H4 (cell line): Measurements from ENCODE around the gene SRSF4. TPM values are rescaled to one million over a fixed set of nuclear protein-coding genes. Genes with fewer than 3 reads are reported as not detected.
"Not testable (repeated sequence)": the region's sequence is repeated elsewhere in the genome, so short reads cannot be mapped to it uniquely, and the experiment has no call there.

Experiments
- DNase-seq: peaks from one replicate; pipeline ENCODE4 v3.0.0-alpha.2; 2015; ENCODE audit warnings: low spot score
- total RNA-seq: library from RNA; depleted of rRNA; stranded (reverse); fragments of >200 nt; shearing (Covaris generic); gene quantifications from 2 replicates; pipeline ENCODE4 v1.2.3, GENCODE V29; 2014; rRNA removed

The SRSF4 gene
- 28.9 and 29.3 TPM in 2 replicates for total RNA-seq

- DNase-seq: peak; percentile 97
Measured at GRCh38 chr1:29181413-29182225, at the start of gene SRSF4. Gene SRSF4 (minus strand): TSS chr1:29181900. CDS start chr1:29181752, 148 bp downstream.

- peak; percentile 85 for DNase-seq
Measured at GRCh38 chr1:29230553-29231378, 49.1 kb upstream of the SRSF4 start, which contains the start of gene MECR. Gene MECR (minus strand): TSS chr1:29230934. CDS start chr1:29230906, 28 bp downstream.

- no peak for DNase-seq
Measured at GRCh38 chr1:29230204-29230552, 48.5 kb upstream of the SRSF4 start.

DNA sequence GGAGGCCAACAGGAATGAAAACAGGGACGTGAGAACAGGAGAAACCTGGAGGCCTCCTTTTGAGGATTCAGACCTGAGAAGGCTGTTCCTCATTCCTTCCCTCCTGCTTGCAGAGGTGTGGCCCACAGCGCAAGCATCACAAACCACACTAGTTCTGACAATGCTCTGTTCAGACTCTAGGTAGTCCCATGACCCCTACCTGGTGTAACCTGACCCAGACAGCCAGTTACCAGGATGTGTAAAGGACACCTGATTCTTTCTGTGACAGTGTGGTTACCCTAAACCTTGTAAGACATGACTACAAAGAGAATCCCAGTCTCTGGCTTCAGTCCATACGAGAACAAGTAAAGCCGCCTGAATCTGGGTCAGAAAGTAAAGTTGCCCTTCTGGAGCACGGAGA lies 45.8 kb upstream of the SRSF4 start:
- DNase-seq: no peak

DNA sequence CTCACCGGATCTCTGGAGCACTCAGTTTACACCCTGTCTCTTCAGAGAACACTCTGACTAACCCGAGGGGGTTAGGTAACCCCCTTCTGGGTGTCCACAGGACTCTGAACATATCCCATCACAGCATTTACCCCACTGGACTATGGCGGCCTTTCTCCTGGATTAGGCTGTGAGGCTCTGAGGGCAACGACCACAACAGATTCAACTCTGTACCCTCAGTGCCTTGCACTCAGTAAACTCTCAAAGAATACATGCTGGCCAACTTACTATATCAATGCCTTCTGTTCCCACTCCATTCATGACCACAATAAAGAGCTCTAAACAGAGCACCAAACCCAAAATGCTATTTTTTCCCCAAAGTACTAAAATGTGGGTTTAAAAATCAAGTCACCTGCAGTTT lies 43.7 kb upstream of the SRSF4 start:
- no peak for DNase-seq

DNA sequence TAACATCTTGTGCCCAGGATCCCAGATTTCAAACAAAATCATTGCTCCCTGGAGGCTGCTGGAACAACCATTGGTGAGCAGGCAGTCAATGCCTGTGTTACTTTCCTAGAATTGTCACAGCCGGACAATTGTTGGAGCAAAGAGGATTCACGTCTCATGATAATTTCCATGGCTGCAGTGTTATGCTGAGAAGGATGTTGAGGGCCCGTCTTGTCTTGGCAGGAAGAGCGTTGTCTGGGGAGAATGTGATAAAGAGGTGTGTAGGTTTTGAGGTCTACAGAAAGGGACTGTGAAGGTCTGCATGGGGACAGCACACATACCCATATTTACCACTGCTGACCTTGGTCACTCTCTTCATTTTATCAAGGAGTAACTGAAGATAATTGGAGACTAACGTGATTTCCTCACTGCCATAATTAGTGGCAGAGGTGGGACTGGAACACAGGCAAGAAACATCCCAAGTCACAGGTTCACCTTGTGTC lies 42.7 kb upstream of the SRSF4 start:
- no peak for DNase-seq

DNA sequence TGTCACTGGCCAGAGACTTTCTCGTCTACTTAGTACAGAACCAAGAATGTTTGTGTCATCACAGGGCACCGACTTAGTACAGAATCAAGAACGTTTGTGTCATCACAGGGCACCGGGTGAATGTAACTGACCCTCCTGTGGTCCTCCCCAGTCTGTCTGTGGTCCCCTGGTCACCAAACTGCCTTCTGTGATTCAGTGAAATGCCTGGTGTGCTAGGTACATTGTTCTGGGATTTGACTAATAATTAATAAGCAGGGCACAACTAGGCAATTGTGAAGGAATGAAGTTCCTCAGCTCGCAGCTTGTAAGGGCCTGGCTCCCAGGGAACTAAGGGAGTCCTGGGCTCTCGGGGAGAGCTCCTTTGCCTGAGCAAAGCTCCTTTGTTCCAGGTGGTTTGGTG lies 41.8 kb upstream of the SRSF4 start:
- DNase-seq: no peak

DNA sequence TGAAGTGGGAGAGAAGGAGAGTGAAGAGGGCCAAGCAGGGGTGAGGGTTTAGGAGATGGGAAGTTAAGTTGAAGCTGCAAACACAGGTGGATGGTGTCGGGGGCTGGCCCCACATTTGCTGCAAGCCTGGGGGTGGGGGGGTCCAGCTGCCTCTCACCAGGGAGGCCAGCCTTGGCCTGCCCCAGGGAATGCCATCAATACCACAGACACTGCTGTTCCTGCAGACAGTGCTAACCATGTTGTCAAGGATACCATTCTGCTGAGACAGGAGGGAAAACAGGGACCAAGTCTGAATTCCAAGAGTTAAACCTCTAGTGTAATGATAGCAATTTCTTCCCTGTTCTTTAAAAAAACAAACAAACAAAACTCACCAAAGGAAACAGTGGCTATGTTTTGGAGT lies 41.0 kb upstream of the SRSF4 start:
- no peak for DNase-seq

GRCh38 chr1:29222260-29222659 lies 40.6 kb upstream of the SRSF4 start:
- DNase-seq: not testable (repeated sequence)

DNA sequence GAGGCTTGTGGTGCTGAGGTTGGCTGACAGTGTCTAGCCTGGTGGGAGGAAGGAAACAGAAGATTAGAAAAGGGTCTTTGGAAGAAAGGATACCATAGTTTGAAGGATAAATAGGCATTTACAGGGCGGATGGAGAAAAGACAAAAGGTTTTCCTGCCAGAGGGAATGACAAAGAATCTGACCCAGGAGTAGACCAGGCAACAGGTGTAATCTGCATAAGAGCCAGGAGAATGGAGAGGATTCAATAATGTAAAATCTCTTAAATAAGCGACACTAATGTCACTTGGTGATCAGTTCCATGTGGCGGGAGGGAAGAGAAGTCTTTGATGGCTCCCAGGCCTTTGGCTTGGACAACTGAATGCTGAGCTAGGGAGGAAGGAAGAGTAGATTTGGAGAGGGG lies 39.6 kb upstream of the SRSF4 start:
- DNase-seq: no peak

DNA sequence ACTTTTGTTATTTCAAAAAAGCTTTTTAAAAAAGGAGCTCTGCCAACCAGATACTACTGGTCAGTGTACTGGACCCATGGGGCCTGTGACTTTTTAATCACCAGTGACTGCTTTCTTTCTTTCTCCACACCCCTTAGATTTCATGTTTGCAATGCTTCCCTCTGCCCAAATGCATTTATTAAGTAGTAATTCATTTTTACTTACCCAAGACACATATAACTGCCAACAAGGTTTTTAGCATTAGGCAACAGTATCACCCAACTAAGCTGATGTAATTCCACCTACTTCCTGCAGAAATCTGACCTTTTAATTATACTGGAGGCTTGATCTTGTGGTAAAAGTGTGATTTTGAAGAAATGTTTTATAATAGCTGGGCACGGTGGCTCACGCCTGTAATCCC lies 36.5 kb upstream of the SRSF4 start:
- no peak for DNase-seq

- DNase-seq: no peak
Measured at GRCh38 chr1:29217633-29218032, 35.9 kb upstream of the SRSF4 start.

DNA sequence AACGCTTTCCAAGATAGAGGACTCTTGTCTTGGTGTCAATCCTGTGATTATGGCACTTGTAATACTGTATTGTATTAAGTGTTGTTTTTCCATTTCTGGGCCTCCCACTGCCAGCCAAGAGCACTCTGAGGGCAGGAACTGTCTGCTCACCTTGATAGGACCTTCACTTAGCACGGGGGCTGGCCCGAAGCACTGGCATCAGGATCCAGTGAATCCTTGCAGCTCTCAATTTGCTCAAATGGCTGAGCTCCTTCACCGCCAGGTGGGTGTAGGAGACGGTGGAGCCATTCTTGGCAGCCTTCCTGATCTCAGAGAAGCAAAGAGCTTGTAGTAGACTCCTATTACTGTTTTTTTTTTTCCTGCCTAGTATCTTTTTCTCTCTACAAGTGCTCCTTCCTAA lies 31.4 kb upstream of the SRSF4 start:
- no peak for DNase-seq

GRCh38 chr1:29211086-29212030 lies 29.7 kb upstream of the SRSF4 start:
- DNase-seq: no peak

DNA sequence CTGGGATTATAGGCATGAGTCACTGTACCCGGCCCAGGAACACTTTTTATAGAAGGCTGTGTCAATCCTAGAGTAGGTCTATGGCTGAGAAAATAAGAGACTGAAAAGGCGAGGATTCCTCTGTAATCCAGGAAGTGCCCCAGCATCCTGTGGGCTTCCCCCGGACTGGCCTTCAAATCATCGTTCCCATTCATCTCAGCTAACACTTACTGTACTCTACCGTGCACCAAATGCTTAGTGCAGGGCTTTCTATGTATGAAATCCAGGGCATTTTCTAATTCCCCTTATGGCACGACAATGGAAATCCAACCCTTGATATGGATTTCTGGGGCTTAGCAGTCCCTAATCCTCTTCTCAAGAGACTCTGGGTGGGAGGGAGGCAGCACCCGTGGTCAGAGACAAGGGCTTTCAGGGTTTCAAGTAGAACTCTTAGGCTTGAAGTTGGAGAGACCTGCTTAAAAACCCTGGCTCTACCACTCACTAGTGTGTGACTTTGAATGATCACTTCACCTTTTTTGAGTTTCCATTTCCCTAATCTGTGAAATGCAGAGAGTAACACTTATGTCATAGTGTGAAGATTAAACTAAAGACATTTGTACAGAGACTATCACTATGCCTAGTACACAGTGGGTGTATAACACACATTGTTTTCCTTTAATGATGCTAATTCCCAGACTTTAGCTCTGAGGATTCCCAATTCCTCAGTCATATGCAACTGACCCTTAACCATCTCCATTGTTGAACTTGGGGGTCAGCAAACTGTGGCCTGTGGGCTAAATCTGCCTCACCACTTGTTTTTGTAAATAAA lies 28.8 kb upstream of the SRSF4 start:
- DNase-seq: no peak

GRCh38 chr1:29209173-29209572 lies 27.5 kb upstream of the SRSF4 start:
- no peak for DNase-seq

GRCh38 chr1:29208442-29208841 lies 26.7 kb upstream of the SRSF4 start:
- DNase-seq: no peak

DNA sequence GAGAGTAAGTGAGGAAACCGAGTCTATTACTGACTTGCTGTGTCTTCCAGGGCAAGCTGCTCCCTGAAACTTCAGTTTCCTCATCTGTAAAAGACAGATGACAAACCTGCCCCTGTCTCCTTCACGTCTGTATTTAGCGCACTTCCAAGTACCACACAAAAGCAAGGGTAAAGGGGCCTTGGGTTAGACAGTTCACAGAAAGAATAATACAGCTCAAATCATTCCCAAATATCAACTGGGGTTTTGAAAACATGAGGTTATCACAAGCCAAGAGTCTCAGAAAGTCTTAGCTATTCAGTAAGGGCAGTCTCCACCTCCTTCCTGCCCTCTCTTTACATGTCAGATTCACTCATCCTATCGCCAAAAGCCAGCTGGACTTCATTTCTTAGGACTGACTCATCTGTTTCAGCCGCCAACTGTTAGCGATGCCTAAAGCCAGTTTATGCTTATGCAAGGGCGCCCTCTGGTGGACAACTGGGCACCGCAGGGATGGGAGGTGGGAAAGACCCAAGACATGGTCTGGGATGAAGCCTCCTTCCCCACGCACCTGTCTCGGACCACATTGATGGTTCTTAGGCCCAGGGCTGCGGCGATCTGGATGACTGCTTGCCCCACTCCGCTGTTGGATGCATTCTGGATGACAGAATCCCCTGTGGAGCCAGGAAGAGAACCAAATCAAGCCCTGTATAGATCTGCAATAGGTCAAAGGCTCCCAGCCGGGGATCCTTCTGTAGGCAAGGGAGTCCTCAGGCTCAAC lies 21.1 kb upstream of the SRSF4 start:
- peak; percentile 97 for DNase-seq

GRCh38 chr1:29202053-29202452 lies 20.4 kb upstream of the SRSF4 start:
- no peak for DNase-seq

DNA sequence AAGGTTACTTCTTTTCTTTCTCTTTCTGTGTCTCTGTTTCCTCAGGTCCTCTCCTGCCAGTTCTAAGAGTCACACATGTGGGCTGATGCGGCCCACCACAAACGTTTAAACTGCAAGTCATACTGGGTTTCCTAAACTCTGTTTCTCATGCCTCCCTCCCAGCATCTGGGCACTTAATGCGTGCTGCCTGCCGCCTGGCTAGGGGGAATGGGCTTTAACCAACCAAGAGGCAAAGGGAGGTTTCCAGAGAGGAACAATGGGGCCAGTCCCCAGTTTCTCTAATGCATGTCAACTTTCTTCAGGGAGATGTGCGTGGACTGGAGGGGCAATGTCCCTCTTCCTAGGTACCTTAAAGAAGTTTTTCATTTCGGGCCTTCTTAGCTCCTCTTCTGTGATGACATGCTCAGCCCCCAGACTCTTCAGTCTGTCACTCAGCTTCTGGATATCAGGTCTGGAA lies 19.9 kb upstream of the SRSF4 start:
- DNase-seq: no peak
